ENCODE measurements around the gene SRP14.
"Not testable (repeated sequence)": the region's sequence is repeated elsewhere in the genome, so short reads cannot be mapped to it uniquely, and the experiment has no call there.

Gene SRP14

GRCh38 chr15:40031300-40031699 lies 7.7 kb downstream of the SRP14 start:
- no peak for DNase-seq (ENCODE audit: low read depth in 2 of 3, low spot score in 1 of 3)

GRCh38 chr15:40029979-40030893 lies 8.7 kb downstream of the SRP14 start:
- DNase-seq (ENCODE audit: low read depth in 2 of 3, low spot score in 1 of 3) = no peak

DNA sequence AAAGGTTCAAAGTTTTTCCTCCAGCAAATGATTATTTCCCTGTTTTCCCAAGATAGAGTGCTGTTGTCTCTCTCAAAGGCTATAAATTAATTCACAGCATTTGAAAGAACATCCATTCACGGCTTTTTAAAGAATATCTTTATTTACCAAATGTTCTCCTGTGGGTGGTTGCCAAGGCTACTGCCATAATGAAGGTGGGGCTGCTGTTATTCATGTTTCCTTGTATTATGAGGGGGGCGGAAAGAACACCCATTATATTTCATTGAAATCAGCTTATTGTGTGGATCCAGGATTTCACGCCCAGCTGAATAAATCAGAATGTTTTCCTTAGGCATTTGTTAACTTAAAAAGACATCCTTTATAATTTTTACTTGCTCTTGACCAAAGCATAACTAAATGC lies 10.1 kb downstream of the SRP14 start:
- DNase-seq (ENCODE audit: low read depth in 2 of 3, low spot score in 1 of 3) = no peak

- no peak for DNase-seq (ENCODE audit: low read depth in 2 of 3, low spot score in 1 of 3)
Observed at GRCh38 chr15:40028193-40028592, 10.8 kb downstream of the SRP14 start.

- no peak for DNase-seq (ENCODE audit: low read depth in 2 of 3, low spot score in 1 of 3)
Observed at GRCh38 chr15:40016224-40016865, 22.6 kb downstream of the SRP14 start.

- DNase-seq (ENCODE audit: low read depth in 2 of 3, low spot score in 1 of 3) = no peak
Observed at GRCh38 chr15:40014390-40014789, 24.6 kb downstream of the SRP14 start.

DNA sequence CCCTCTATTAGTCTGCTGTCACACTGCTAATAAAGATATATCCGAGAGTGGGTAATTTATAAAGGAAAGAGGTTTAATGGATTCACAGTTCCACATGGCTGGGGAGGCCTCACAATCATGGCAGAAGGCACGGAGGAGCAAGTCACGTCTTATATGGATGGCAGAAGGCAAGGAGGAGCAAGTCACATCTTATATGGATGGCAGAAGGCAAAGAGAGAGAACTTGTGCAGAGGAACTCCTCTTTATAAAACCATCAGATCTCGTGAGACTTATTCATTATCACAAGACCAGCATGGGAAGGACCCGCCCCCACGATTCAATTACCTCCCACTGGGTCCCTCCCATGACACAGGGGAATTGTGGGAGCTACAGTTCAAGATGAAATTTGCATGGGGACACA lies 25.6 kb downstream of the SRP14 start:
- DNase-seq (ENCODE audit: low read depth in 2 of 3, low spot score in 1 of 3) = not testable (repeated sequence)

- no peak for DNase-seq (ENCODE audit: low read depth in 2 of 3, low spot score in 1 of 3)
Observed at GRCh38 chr15:40011303-40011702, 27.7 kb downstream of the SRP14 start.

GRCh38 chr15:40010686-40011085 lies 28.3 kb downstream of the SRP14 start:
- DNase-seq (ENCODE audit: low read depth in 2 of 3, low spot score in 1 of 3) = no peak

GRCh38 chr15:40008061-40008765 lies 30.8 kb downstream of the SRP14 start:
- no peak for DNase-seq (ENCODE audit: low read depth in 2 of 3, low spot score in 1 of 3)

GRCh38 chr15:40006646-40007045 lies 32.3 kb downstream of the SRP14 start:
- no peak for DNase-seq (ENCODE audit: low read depth in 2 of 3, low spot score in 1 of 3)

DNA sequence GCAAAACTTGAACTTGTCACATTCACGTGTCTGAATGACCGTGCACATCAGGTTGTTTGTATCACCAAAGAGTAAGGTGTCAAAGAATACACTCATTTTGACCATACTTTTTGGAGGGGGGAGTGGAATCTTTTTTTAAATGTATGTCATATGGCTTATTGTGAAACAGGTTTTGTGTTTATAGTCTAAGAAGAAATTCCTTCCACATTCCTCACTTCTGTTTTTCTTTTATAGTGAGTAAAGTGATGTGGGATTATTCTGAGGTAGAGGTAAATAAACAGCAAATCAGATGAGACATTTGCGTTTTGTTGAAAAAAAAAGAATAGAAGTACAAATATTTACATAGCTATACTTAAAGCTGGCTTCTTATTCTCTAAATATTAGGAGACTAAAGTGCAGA lies 33.0 kb downstream of the SRP14 start:
- no peak for DNase-seq (ENCODE audit: low read depth in 2 of 3, low spot score in 1 of 3)

DNA sequence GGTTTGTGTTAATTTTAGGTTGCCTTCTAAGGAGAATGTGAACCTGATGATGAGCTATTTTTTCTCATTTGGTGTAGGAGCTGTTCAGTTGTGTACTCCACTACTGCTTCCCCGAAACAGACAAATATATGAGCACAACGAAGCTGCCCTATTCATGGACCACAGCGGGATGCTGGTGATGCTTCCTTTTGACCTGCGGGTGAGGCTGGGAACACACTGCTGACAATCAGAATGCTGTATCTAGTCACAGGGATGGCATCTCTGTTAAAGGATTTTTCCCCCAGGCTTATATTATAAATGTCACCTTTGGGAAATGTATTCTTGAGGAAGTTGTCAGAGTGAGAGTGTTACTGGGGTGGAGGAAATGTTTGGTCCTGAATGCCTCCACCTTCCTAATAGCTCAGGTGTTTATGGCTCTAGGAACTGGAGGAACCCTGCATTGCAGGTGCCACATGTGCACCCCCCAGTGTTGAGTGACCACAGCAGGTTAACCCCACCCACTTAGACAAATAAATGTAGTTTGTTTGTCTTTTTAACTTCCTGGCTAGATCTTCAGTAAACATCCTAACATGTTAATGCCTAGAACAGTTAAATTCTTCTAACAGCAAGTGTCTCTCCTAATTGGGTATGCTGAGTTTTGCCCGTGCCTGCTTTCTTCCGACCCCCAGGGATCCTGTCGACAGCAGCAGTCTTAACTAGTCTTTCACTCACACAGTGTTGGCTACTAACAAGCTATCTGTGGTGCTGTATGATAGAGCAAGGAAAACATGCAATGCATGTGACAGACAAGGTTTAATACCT lies 35.7 kb downstream of the SRP14 start:
- no peak for DNase-seq (ENCODE audit: low read depth in 2 of 3, low spot score in 1 of 3)

GRCh38 chr15:40002295-40002694 lies 36.7 kb downstream of the SRP14 start:
- DNase-seq (ENCODE audit: low read depth in 2 of 3, low spot score in 1 of 3) = no peak

DNA sequence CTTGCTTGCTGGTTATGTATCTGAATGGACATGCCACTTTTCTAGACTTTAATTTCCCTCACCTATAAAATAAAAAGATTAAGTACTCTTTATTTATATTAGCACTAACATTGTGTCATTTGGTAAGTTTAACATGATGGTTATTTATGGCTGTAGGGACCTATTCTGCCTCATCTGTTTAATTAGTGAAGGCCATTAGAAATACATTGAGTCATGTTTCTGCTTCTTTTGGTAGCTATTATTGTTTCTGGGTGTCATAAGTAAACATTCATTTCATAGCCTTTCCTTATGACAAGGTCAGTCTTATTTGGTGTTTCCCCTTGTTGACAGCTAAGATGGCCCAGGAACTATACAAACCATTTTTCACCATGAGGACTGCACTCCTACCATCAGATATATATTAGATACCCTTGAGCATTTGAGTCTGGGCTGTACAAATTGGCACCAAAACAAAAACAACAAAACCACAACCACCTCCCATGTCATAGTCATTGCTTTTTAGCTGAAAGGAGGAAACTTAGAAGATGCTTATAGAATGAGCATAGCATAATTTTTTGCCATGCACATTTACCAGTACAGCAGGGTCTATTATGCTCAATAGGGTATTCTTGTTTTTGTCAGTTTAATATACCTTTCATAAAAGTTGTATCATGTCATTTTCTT lies 39.3 kb downstream of the SRP14 start:
- DNase-seq (ENCODE audit: low read depth in 2 of 3, low spot score in 1 of 3) = no peak

DNA sequence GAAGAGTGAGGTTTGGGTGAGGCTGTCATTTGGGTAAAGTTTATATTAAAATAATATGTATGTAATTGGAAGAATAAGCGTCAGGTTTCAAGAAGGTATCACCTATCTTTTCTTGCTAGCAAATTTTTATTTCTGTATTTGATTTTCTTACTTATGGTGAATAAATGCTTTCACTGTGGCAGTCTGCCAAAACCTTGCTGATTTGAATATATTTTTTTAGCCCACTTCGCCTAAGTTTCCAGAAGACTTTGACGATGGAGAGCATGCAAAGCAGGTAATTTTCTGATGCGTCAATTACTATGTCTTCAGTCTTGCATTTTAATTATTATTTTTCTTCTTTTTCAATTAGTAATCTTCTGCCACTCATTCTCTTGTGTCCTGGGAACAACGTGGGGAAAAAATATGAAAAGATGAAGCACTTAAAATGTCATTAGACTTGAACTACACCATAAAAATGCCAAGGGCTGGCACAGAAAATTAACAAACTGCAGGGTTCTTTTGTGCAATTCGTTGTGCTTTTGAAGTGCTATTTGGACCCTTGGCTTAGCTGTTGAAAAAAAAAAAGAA lies 40.4 kb downstream of the SRP14 start:
- no peak for DNase-seq (ENCODE audit: low read depth in 2 of 3, low spot score in 1 of 3)

DNA sequence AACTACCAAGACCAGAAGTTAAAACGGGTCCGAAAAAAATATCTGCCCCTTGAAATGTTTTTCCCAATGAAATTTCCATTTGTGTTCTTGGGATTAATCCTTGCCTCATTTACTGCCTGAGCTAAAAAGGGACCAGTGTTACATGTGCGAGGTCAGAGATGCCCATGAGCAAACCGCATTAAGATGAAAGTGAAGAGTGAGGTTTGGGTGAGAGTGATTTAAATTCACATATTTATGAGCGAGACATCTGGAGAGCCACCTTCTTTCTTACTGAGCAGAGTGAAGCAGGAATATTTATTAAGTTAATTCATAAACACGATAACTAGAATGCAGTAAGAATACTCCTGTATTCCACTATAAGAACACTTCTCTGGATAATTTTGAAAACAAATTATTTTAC lies 41.3 kb downstream of the SRP14 start:
- DNase-seq (ENCODE audit: low read depth in 2 of 3, low spot score in 1 of 3) = no peak

DNA sequence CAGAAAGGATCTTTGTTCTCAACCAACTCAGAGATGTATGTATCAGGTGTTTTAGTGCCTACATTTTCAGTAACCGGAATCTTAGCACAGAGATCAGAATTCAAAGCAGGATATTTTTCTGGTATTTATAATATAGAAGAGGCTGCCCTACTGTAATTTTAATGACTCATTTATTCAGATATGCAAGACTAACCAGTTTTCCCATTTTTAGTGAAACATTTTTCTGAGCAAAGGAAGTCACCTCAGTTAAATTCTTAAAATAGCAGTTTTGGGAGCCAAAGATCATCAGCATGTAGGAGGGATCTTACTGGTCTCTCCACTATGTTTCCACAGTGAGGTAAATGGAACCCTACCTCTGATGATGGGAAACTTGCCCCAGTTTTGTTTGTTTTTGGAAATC lies 42.0 kb downstream of the SRP14 start:
- no peak for DNase-seq (ENCODE audit: low read depth in 2 of 3, low spot score in 1 of 3)

- not testable (repeated sequence) for DNase-seq (ENCODE audit: low read depth in 2 of 3, low spot score in 1 of 3)
Observed at GRCh38 chr15:39996228-39996627, 42.8 kb downstream of the SRP14 start.

GRCh38 chr15:39992953-39993352 lies 46.0 kb downstream of the SRP14 start:
- not testable (repeated sequence) for DNase-seq (ENCODE audit: low read depth in 2 of 3, low spot score in 1 of 3)
